HCT116 (cell line): Measurements from ENCODE around the gene ST3GAL3. TPM values are rescaled to one million over a fixed set of nuclear protein-coding genes. Genes with fewer than 3 reads are reported as not detected.

ENCODE experiments used
- ATAC-seq: fragments of 200-7000 bp; cut with Tn5 transposase; 2 replicates; pipeline ENCODE4 v1.9.1; 2020; ENCODE audit warnings: mild to moderate bottlenecking, moderate library complexity
- BruUV-seq: library from RNA; stranded (reverse); fragments of 400-500 nt; replicated peaks from 2 replicates; lab custom pipeline; 2021; lab: Mats Ljungman, UMichigan
- CTCF ChIA-PET: fragments of 300-600 bp; sonication (Branson Sonifier 250); formaldehyde crosslinking; loops from one replicate; lab custom pipeline; 2021; ENCODE audit warnings: antibody characterized with exemption; lab: Charles Lee
- POLR2A ChIA-PET: fragments of 300-600, 350-600 bp; sonication (Branson Sonifier 250); formaldehyde crosslinking; loops from one replicate; lab custom pipeline; 2021; ENCODE audit warnings: antibody characterized with exemption; lab: Charles Lee
- RAD21 ChIA-PET, 2 experiments: fragments of 300-600 bp; sonication (Branson Sonifier 250); formaldehyde crosslinking; loops; one replicate each; lab custom pipeline; 2023; ENCODE audit warnings: low total read pairs in 2 of 2; ENCODE audit not compliant: uncharacterized antibody in 2 of 2, unreplicated experiment in 2 of 2, low non-redundant PET in 1 of 2; lab: Charles Lee
- DNase-seq: peaks from one replicate; pipeline ENCODE4 v3.0.0-alpha.2; 2010; ENCODE audit warnings: low read depth, low spot score
- H2AFZ ChIP-seq: fragments of 200-600 bp; shearing (Covaris generic), sonication (generic); 2 replicates; pipeline ENCODE4 v1.6.1; 2017; ENCODE audit warnings: low read depth, mixed run types, mixed read lengths, antibody characterized with exemption, low read length; ENCODE audit not compliant: poor library complexity, severe bottlenecking
- H3K27ac ChIP-seq: 2 replicates; pipeline ENCODE4 v1.5.1; 2012; ENCODE audit warnings: low read depth, low read length
- H3K27me3 ChIP-seq: fragments of 200-600 bp; sonication (generic); 2 replicates; pipeline ENCODE4 v1.6.1; 2016; ENCODE audit warnings: mixed run types, low read length, mixed read lengths; ENCODE audit not compliant: insufficient read depth
- H3K36me3 ChIP-seq, 2 experiments: fragments of 200-500 bp in 1 of 2; fragments of 200-600 bp in 1 of 2; sonication (Bioruptor generic) in 1 of 2; sonication (generic) in 1 of 2; 2 replicates each; pipeline versions ENCODE4 v1.5.1 to v1.6.1; 2014 to 2016; ENCODE audit warnings: low read length in 2 of 2, inconsistent platforms in 1 of 2, mixed read lengths in 1 of 2, mixed run types in 1 of 2; ENCODE audit not compliant: insufficient read depth in 2 of 2, control insufficient read depth in 1 of 2
- H3K4me1 ChIP-seq, 2 experiments: fragments of 200-600 bp in 1 of 2; sonication (generic) in 1 of 2; 2 replicates each; pipeline versions ENCODE4 v1.5.1 to v1.6.1; 2012 to 2017; ENCODE audit warnings: low read length in 2 of 2, inconsistent platforms in 1 of 2, mild to moderate bottlenecking in 1 of 2, mixed read lengths in 1 of 2, mixed run types in 1 of 2, moderate library complexity in 1 of 2; ENCODE audit not compliant: insufficient read depth in 2 of 2, control insufficient read depth in 1 of 2
- H3K4me2 ChIP-seq: fragments of 200-600 bp; sonication (generic); 2 replicates; pipeline ENCODE4 v1.6.1; 2017; ENCODE audit warnings: mixed run types, low read length, mixed read lengths
- H3K4me3 ChIP-seq, 2 experiments: fragments of 200-600 bp in 1 of 2; sonication (generic) in 1 of 2; replicated peaks in 1 of 2; 2 replicates each; pipeline ENCODE4 v1.5.1; 2011 to 2016; ENCODE audit warnings: low read length in 2 of 2, control low read depth in 1 of 2, low read depth in 1 of 2, mild to moderate bottlenecking in 1 of 2, mixed read lengths in 1 of 2, mixed run types in 1 of 2
- H3K79me2 ChIP-seq: fragments of 200-600 bp; sonication (generic); 2 replicates; pipeline ENCODE4 v1.6.1; 2017; ENCODE audit warnings: mild to moderate bottlenecking, mixed run types, low read length, moderate library complexity, mixed read lengths; ENCODE audit not compliant: insufficient read depth
- H3K9ac ChIP-seq: fragments of 200-600 bp; sonication (generic); 2 replicates; pipeline ENCODE4 v1.6.1; 2016; ENCODE audit warnings: low read length, mixed read lengths
- H3K9me2 ChIP-seq: fragments of 200-600 bp; sonication (generic), shearing (Covaris generic); 2 replicates; pipeline ENCODE4 v1.6.1; 2017; ENCODE audit warnings: mixed run types, mild to moderate bottlenecking, moderate library complexity; ENCODE audit not compliant: insufficient read depth
- H3K9me3 ChIP-seq, 2 experiments: fragments of 200-500 bp in 1 of 2; fragments of 200-600 bp in 1 of 2; sonication (Bioruptor generic) in 1 of 2; sonication (generic) in 1 of 2; 2 replicates each; pipeline ENCODE4 v1.6.1; 2014 to 2017; ENCODE audit warnings: low read length in 2 of 2, mixed read lengths in 2 of 2, inconsistent platforms in 1 of 2, low read depth in 1 of 2, mild to moderate bottlenecking in 1 of 2, mixed run types in 1 of 2, moderate library complexity in 1 of 2; ENCODE audit not compliant: control insufficient read depth in 1 of 2, insufficient read depth in 1 of 2
- H4K20me1 ChIP-seq: fragments of 200-600 bp; sonication (generic), shearing (Covaris generic); 2 replicates; pipeline ENCODE4 v1.6.1; 2017; ENCODE audit warnings: mixed run types, mild to moderate bottlenecking, moderate library complexity; ENCODE audit not compliant: insufficient read depth
- ATF3 ChIP-seq: IDR thresholded peaks from 2 replicates; pipeline ENCODE4 v1.6.1; 2012
- EGR1 ChIP-seq: IDR thresholded peaks from 2 replicates; pipeline ENCODE4 v1.6.1; 2012; ENCODE audit warnings: low read depth
- ELF1 ChIP-seq: IDR thresholded peaks from 2 replicates; pipeline ENCODE4 v1.6.1; 2012; ENCODE audit warnings: low read depth, borderline replicate concordance
- FOSL1 ChIP-seq: IDR thresholded peaks from 2 replicates; pipeline ENCODE4 v1.6.1; 2012; ENCODE audit warnings: low read depth
- RAD21 ChIP-seq: IDR thresholded peaks from 2 replicates; pipeline ENCODE4 v1.6.1; 2012; ENCODE audit warnings: low read depth, mild to moderate bottlenecking
- SRF ChIP-seq: IDR thresholded peaks from 2 replicates; pipeline ENCODE4 v1.6.1; 2012; ENCODE audit warnings: low read depth
- ZFX ChIP-seq: fragments of 450-650 bp; IDR thresholded peaks from 2 replicates; pipeline ENCODE4 v1.6.1; 2017
- intact Hi-C: fragments of 100-400 bp; cut with micrococcal nuclease; formaldehyde crosslinking; loops from 2 replicates; pipeline ENCODE4 v1.10.0; 2022
- total RNA-seq: library from RNA; stranded (reverse); gene quantifications from one replicate; pipeline ENCODE4 v1.2.1, GENCODE V29; 2021; ENCODE audit not compliant: unreplicated experiment

Gene ST3GAL3
- total RNA-seq, 1 experiment from 2014 or later: 7.2 TPM

GRCh38 chr1:43688594-43689000 lies 18.7 kb upstream of the ST3GAL3 start:
- H3K9me2 ChIP-seq: no peaks in the 10 kb centered on the region
- H2AFZ ChIP-seq: no peak overlapping the region
- no peak overlapping the region for H3K9ac ChIP-seq
- DNase-seq: no peak
- RAD21 ChIA-PET: no interaction called here
- H3K36me3 ChIP-seq: peaks cover 52 to 62% of the 10 kb centered on the region in 2 experiments
- intact Hi-C loops: no loop called here
- H3K4me2 ChIP-seq: no peak overlapping the region
- no peaks in the 10 kb centered on the region for H3K79me2 ChIP-seq
- H3K27ac ChIP-seq: no peak overlapping the region
- H3K4me1 ChIP-seq: no peaks in the 10 kb centered on the region
- TF ChIP-seq ELF1 (no peak), ZFX (no peak), SRF (no peak), RAD21 (no peak), FOSL1 (no peak)
- BruUV-seq: no TSS peak
- H3K9me3 ChIP-seq: no peaks in the 10 kb centered on the region
- H3K27me3 ChIP-seq: no peaks in the 10 kb centered on the region
- H3K4me3 ChIP-seq: no peak overlapping the region
- ATAC-seq: no peak
- POLR2A ChIA-PET: no interaction called here
- no peaks in the 10 kb centered on the region for H4K20me1 ChIP-seq
- CTCF ChIA-PET: no interaction called here

GRCh38 chr1:43689289-43689688 lies 18.0 kb upstream of the ST3GAL3 start:
- Histone ChIP-seq H2AFZ (no peak overlapping the region), H3K79me2 (no peaks in the 10 kb centered on the region), H3K27me3 (no peaks in the 10 kb centered on the region), H3K4me3 (no peak overlapping the region), H3K4me2 (no peak overlapping the region), H3K4me1 (no peaks in the 10 kb centered on the region), H3K27ac (no peak overlapping the region), H3K36me3 (peaks cover 54 to 62% of the 10 kb centered on the region in 2 experiments), H4K20me1 (no peaks in the 10 kb centered on the region), H3K9ac (no peak overlapping the region), H3K9me2 (no peaks in the 10 kb centered on the region), H3K9me3 (no peaks in the 10 kb centered on the region)
- no peak for ATAC-seq
- intact Hi-C loops: no loop called here
- TF ChIP-seq ATF3 (no peak), EGR1 (no peak)
- ChIA-PET POLR2A (no interaction called here), CTCF (no interaction called here), RAD21 (no interaction called here)
- BruUV-seq: no TSS peak
- no peak for DNase-seq
